Right ventricle myocardium inferior (tissue), 1 donor: ENCODE data around the gene CNKSR3. TPM values are rescaled to one million over a fixed set of nuclear protein-coding genes. Genes with fewer than 3 reads are reported as not detected.
A peak's percentile ranks its signal among the peaks of the same experiment; 100 is the strongest.

Source experiments
- ATAC-seq: fragments of 200-7000 bp; cut with Tn5 transposase; one replicate; pipeline ENCODE4 v1.9.1; 2020; ENCODE audit warnings: mild to moderate bottlenecking, moderate library complexity
- DNase-seq: peaks from one replicate; pipeline ENCODE4 v3.0.0; 2021; ENCODE audit errors: missing footprints
- intact Hi-C: fragments of 100-400 bp; cut with DNase I; formaldehyde crosslinking; loops from one replicate; pipeline ENCODE4 v1.11.0; 2022
- total RNA-seq: library from RNA; stranded (reverse); fragmentation: NEBNext Ultra II Directional; extraction: Animal tissue kit (Norgen Biotek cat#: 25700); gene quantifications from one replicate; pipeline ENCODE4 v1.2.1, GENCODE V29; 2021
- donor health status: DM: no; HTN: yes; CAD: no; lungs with severe emphysema.

CNKSR3 gene
- total RNA-seq, 1 donor from 2014 or later, result 20.0 TPM

DNA sequence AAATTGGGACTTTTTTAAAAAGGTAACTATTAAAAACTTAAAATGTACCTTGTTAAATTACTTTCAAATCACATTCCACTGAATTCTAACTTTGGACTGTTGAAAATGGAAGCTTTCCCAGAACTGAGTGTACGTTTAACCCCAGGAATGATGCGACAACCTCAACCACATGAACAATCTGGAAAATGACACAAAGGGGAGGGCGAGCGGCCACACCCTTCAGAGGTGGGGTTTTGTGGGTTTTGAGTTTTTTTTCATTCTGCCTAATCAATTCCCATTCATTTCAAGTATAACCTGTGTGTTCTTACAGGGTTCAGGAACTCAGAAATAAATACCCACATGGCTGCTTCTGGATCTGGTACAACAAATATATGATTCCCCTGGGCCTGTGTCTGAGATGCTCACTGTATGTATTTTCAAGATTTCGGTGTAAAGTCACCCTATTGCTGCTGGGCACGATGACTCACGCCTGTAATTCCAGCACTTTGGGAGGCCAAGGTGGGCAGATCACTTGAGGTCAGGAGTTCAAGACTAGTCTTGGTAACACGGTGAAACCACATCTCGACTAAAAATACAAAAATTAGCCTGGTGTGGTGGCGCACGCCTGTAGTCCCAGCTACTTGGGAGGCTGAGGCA, 21.6 kb downstream of the CNKSR3 start:
- intact Hi-C loops, result no loop called here
- DNase-seq, result no peak
- no peak for ATAC-seq

DNA sequence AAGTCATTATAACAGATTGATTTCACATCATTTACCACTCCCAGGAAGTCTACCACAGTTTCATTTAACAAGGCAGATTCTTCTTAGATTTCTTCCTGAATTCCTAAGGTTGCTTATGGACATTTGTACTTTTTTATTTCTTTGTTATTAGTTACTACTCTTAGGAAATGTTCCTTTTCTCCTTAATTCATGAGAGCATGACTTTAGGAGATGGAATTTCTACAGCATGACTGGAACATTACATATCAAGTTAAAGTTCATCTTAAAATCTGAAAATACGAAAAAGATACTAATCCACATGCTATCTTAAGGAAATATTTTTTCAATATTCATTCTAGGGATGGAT, 22.3 kb downstream of the CNKSR3 start:
- DNase-seq (no peak), ATAC-seq (no peak)
- intact Hi-C loops, result no loop called here

DNA sequence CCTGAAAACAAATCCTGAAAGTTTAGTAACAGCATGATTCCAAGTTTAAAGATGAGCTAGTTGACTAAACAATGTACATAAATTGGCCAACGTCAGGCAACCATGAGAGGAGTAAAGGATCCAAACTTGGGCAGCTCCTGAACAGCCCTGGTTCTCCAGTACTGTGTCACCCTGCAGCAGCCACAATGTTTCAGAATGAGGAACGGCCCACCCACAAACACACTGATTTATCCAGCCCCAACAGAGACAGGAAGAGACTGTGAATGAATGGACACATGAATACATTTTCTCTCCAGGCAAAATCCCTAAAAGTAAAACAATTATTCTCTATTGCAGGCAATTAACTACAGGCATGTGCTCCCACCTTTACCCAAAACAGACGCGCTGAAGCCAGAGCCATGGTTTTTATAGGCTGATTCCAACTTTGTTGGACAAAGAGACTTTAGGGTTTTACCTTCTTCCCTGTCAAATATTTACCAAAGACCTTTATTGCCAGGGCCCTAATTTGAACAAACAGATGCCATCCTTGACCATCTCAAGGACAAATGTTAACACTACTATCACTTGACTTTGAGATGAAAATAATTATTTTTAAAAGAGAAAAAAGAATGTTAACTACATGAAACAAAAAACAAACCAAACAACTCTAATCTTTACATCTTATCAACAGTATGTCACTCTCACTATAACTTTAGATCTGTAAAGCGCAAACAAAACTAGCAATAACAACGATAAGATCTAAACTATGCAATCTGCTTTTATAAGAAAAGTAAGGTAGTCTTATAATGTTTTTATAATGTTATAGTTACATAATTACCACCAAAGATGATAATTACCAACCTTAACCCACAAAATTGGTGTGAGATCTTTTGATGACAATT, 22.9 kb downstream of the CNKSR3 start:
- DNase-seq (no peak), ATAC-seq (no peak)
- intact Hi-C loops, result no loop called here

GRCh38 chr6:154485815-154486214, 24.7 kb downstream of the CNKSR3 start:
- no peak for ATAC-seq

GRCh38 chr6:154484942-154485341, 25.5 kb downstream of the CNKSR3 start:
- intact Hi-C loops, result no loop called here
- DNase-seq, result no peak
- ATAC-seq, result no peak

More at GRCh38 chr6:154485815-154486214, 24.7 kb downstream of the CNKSR3 start:
- DNase-seq, result no peak
- intact Hi-C loops, result no loop called here

DNA sequence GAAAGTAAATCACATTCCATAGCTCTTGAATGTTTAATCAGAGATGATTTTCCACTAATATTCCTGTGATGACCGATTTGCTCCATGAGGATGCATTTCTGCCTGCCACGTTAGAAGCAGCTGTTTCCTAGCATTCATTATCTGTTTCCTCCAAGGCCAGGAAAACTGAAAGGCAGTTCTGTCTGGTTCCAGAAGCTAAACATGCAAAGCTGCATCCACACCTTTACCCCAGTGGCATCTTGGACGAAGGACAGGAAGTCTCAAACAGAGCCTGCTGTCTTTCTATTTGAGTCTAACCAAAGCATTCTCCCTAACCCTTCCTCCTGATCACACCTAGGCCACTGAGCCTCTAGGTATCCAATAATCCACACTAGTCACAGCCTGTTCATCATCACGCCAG, 27.6 kb downstream of the CNKSR3 start:
- ATAC-seq (no peak), DNase-seq (no peak)
- intact Hi-C loops, result no loop called here

DNA sequence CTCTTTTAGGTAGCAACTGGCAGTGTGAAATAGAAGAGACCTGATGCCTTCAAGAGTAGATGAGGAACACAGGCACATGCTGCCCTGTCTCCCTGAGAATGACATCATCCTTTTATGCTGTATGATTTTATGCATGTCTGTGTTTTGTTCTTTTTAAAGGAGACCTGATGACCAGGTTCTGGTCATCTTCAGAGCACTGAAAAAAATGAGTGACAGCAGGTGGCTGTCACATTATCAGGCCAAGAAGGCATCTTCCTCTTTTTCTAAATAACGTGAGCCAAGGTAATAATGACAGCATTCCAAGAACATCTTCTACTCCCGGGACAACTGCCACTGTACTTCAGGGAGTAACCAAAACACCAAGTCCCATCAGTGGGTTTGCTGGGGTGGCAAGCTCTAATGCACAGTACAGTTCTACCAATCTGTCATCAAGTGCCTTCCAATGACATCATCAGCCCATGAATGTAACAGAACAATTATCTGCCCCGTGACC, 28.9 kb downstream of the CNKSR3 start:
- ATAC-seq (no peak), DNase-seq (no peak)
- intact Hi-C loops, result no loop called here

GRCh38 chr6:154479771-154480639, 30.5 kb downstream of the CNKSR3 start:
- intact Hi-C loops, result no loop called here
- no peak for DNase-seq
- no peak for ATAC-seq

- intact Hi-C loops, result no loop called here
- ATAC-seq (no peak), DNase-seq (no peak)
Measured at GRCh38 chr6:154479351-154479769, 31.1 kb downstream of the CNKSR3 start.

- intact Hi-C loops, result no loop called here
- ATAC-seq (no peak), DNase-seq (no peak)
Measured at GRCh38 chr6:154478701-154479060, 31.8 kb downstream of the CNKSR3 start.

GRCh38 chr6:154478021-154478700, 32.3 kb downstream of the CNKSR3 start:
- intact Hi-C loops, result no loop called here
- peak; percentile 55 for ATAC-seq
- no peak for DNase-seq

DNA sequence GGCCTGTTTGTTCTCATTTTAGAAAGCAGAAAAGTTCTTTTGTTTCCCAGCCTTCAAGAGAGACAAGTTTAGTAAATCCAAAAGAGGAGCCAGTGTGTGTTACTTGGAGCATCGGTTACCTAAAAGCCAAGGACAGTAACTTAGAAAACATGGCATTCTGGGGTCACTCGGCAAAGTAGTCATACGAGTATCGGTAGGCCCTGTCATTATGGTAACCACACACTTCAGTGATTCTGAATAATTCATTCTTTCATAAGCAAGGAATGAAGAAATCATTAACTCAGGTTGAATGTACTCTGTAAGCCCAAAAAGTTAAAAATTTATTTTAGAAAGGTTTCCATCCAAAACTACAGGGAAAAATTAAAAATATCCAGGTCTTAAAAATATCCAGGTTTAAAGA, 34.0 kb downstream of the CNKSR3 start:
- DNase-seq, result no peak
- ATAC-seq, result no peak
- intact Hi-C loops, result no loop called here

- DNase-seq (no peak), ATAC-seq (no peak)
- intact Hi-C loops, result no loop called here
Measured at GRCh38 chr6:154474648-154475428, 35.6 kb downstream of the CNKSR3 start.

DNA sequence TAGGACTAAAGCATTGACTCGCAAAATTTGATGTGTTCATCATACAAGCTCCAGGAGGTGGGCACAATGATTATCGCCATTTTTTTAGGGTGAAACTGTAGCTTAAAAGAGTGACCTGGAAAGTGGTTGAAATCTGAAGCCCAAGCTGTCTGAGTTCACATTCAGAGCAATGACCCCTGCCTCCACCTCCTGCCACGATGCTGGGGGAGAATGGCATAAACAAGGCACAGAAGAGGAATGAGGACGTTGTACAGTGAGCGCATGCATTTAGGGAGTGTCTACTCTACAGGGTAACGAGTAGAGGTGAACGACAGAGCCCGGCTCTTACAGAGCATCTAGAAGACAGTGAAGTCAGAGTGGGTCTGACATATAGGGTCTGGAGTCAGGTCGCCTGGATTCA, 37.2 kb downstream of the CNKSR3 start:
- intact Hi-C loops, result no loop called here
- DNase-seq (no peak), ATAC-seq (no peak)

GRCh38 chr6:154471609-154472362, 38.7 kb downstream of the CNKSR3 start:
- peak; percentile 49 for ATAC-seq
- intact Hi-C loops, result no loop called here
- no peak for DNase-seq

DNA sequence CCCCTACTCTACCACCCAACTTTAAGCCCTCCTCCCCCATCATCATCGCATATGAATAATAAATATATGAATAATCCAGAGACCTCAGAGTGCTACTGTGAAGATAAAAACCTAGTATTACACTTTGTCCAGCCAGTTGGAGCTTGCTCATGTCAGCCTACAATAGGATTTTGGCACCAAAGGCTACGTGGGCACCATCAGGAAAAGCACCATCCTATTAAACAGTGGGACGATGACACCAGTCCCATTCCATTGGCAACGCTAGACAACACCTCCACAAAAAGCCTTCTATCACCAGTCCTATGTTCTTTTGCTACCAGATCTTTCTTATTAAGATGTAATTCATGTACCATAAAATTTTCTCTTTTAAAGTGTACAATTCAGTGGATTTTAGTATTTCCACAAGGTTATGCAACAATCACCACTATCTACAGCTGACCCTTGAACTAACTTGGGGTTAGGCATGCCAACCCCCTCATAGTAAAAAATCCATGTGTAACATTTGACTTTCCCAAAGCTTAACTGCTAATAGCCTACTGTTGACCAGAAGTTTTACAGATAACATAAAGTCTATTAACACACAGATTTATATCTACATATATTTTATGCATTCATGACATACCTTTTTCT, 41.1 kb downstream of the CNKSR3 start:
- intact Hi-C loops, result no loop called here
- no peak for ATAC-seq
- no peak for DNase-seq

GRCh38 chr6:154468760-154469159, 41.7 kb downstream of the CNKSR3 start:
- intact Hi-C loops, result no loop called here
- ATAC-seq (no peak), DNase-seq (no peak)
